ENCODE data around the gene TSPAN10. TPM values are rescaled to one million over a fixed set of nuclear protein-coding genes. Genes with fewer than 3 reads are reported as not detected.
A peak's percentile ranks its signal among the peaks of the same experiment; 100 is the strongest.
"Not testable (repeated sequence)": the region's sequence is repeated elsewhere in the genome, so short reads cannot be mapped to it uniquely, and the experiment has no call there.

The TSPAN10 gene
- total RNA-seq, 1 donor from 2014 or later, result 0.96 TPM

GRCh38 chr17:81662002-81662401 is 25.0 kb downstream of the TSPAN10 start:
- DNase-seq (ENCODE audit: low spot score), result no peak

- no peak for DNase-seq (ENCODE audit: low spot score)
Measured at GRCh38 chr17:81664051-81664470, 27.1 kb downstream of the TSPAN10 start.

GRCh38 chr17:81665205-81666091 is 28.5 kb downstream of the TSPAN10 start:
- no peak for DNase-seq (ENCODE audit: low spot score)

- no peak for DNase-seq (ENCODE audit: low spot score)
Measured at GRCh38 chr17:81666092-81666341, 29.0 kb downstream of the TSPAN10 start.

- DNase-seq (ENCODE audit: low spot score), result peak; percentile 97
Measured at GRCh38 chr17:81666342-81667191, 29.6 kb downstream of the TSPAN10 start, which contains the start of the genes CCDC137 and OXLD1. Gene CCDC137 (plus strand): TSS chr17:81666737. CDS start chr17:81666767, 30 bp downstream. Gene OXLD1 (minus strand): TSS chr17:81666605. CDS start chr17:81666577, 28 bp downstream.

- no peak for DNase-seq (ENCODE audit: low spot score)
Measured at GRCh38 chr17:81667754-81668153, 30.8 kb downstream of the TSPAN10 start.

GRCh38 chr17:81672504-81672903 is 35.5 kb downstream of the TSPAN10 start:
- no peak for DNase-seq (ENCODE audit: low spot score)

GRCh38 chr17:81672954-81673353 is 36.0 kb downstream of the TSPAN10 start:
- no peak for DNase-seq (ENCODE audit: low spot score)

- no peak for DNase-seq (ENCODE audit: low spot score)
Measured at GRCh38 chr17:81673561-81674258, 36.7 kb downstream of the TSPAN10 start.

GRCh38 chr17:81675515-81676221 is 38.7 kb downstream of the TSPAN10 start:
- not testable (repeated sequence) for DNase-seq (ENCODE audit: low spot score)

GRCh38 chr17:81676906-81677305 is 39.9 kb downstream of the TSPAN10 start:
- no peak for DNase-seq (ENCODE audit: low spot score)

GRCh38 chr17:81680150-81680549 is 43.2 kb downstream of the TSPAN10 start:
- no peak for DNase-seq (ENCODE audit: low spot score)

GRCh38 chr17:81681672-81682071 is 44.7 kb downstream of the TSPAN10 start:
- no peak for DNase-seq (ENCODE audit: low spot score)

GRCh38 chr17:81682565-81683207 is 45.7 kb downstream of the TSPAN10 start:
- no peak for DNase-seq (ENCODE audit: low spot score)

GRCh38 chr17:81683208-81683583 is 46.2 kb downstream of the TSPAN10 start:
- DNase-seq (ENCODE audit: low spot score), result no peak

GRCh38 chr17:81683584-81684441 is 46.8 kb downstream of the TSPAN10 start, which contains the start of the genes ARL16 and HGS:
Gene ARL16 (minus strand): TSS chr17:81683797. CDS start chr17:81683753, 44 bp downstream.
Gene HGS (plus strand): TSS chr17:81684011. CDS start chr17:81684067, 56 bp downstream.
- peak; percentile 99 for DNase-seq (ENCODE audit: low spot score)

GRCh38 chr17:81684442-81684911 is 47.5 kb downstream of the TSPAN10 start:
- no peak for DNase-seq (ENCODE audit: low spot score)

- DNase-seq (ENCODE audit: low spot score), result no peak
Measured at GRCh38 chr17:81685108-81685507, 48.1 kb downstream of the TSPAN10 start.

- DNase-seq (ENCODE audit: low spot score), result no peak
Measured at GRCh38 chr17:81686614-81687013, 49.6 kb downstream of the TSPAN10 start.

Measured in umbilical cord (tissue), 2 donors.